ENCODE measurements around the gene PRPSAP2. TPM values are rescaled to one million over a fixed set of nuclear protein-coding genes. Genes with fewer than 3 reads are reported as not detected.

The PRPSAP2 gene
- total RNA-seq, 1 donor from 2014 or later, result 145 TPM

- peaks cover 21% of the 10 kb centered on the region for H4K20me1 ChIP-seq (ENCODE audit: low read depth)
- no peak overlapping the region for H3K4me3 Mint-ChIP-seq
- H2AFZ ChIP-seq (replicated peaks), result no peak overlapping the region
- H3K27ac Mint-ChIP-seq, result no peak overlapping the region
- no peak for DNase-seq (ENCODE audit: low spot score)
- peaks cover 12% of the 10 kb centered on the region for H3K4me1 ChIP-seq
- no peaks in the 10 kb centered on the region for H3F3A ChIP-seq (ENCODE audit: low read depth)
- H3K27me3 ChIP-seq, result no peaks in the 10 kb centered on the region
- peaks cover 21% of the 10 kb centered on the region for H3K4me1 Mint-ChIP-seq
- TF ChIP-seq EZH2phosphoT487 (IDR thresholded peaks at IDR 0.05), result no peak
- TF ChIP-seq EZH2 (IDR thresholded peaks at IDR 0.05), result no peak
- TF ChIP-seq CTCF (IDR thresholded peaks at IDR 0.05), result no peak
- no peaks in the 10 kb centered on the region for H3K9me3 Mint-ChIP-seq
- H3K9me3 ChIP-seq (ENCODE audit: low read depth), result no peaks in the 10 kb centered on the region
- no peak overlapping the region for H3K9ac ChIP-seq
- no peaks in the 10 kb centered on the region for H3K79me2 ChIP-seq (ENCODE audit: low read depth)
- no peak overlapping the region for H3K4me3 ChIP-seq
- no peak overlapping the region for H3K27ac ChIP-seq
- H3K36me3 Mint-ChIP-seq, result no peaks in the 10 kb centered on the region
- no peak overlapping the region for H3K4me2 ChIP-seq
- no peaks in the 10 kb centered on the region for H3K36me3 ChIP-seq
- peaks cover 2% of the 10 kb centered on the region for H3K27me3 Mint-ChIP-seq (ENCODE audit: insufficient read depth, low read depth)
Measured at GRCh38 chr17:18977021-18977420, 119.1 kb downstream of the PRPSAP2 start.

- H3K27me3 Mint-ChIP-seq (ENCODE audit: insufficient read depth, low read depth), result peaks cover 2% of the 10 kb centered on the region
- Histone ChIP-seq H3K9me3 (ENCODE audit: low read depth) (no peaks in the 10 kb centered on the region), H3K4me1 (peaks cover 16% of the 10 kb centered on the region), H2AFZ (replicated peaks) (no peak overlapping the region), H3K4me2 (no peak overlapping the region), H3F3A (ENCODE audit: low read depth) (no peaks in the 10 kb centered on the region), H3K9ac (no peak overlapping the region), H3K79me2 (ENCODE audit: low read depth) (no peaks in the 10 kb centered on the region), H3K27ac (no peak overlapping the region), H3K4me3 (no peak overlapping the region), H3K36me3 (no peaks in the 10 kb centered on the region), H4K20me1 (ENCODE audit: low read depth) (peaks cover 23% of the 10 kb centered on the region), H3K27me3 (no peaks in the 10 kb centered on the region)
- H3K36me3 Mint-ChIP-seq, result no peaks in the 10 kb centered on the region
- peaks cover 23% of the 10 kb centered on the region for H3K4me1 Mint-ChIP-seq
- H3K4me3 Mint-ChIP-seq, result no peak overlapping the region
- no peak for TF ChIP-seq EZH2phosphoT487 (IDR thresholded peaks at IDR 0.05)
- DNase-seq (ENCODE audit: low spot score), result no peak
- no peak overlapping the region for H3K27ac Mint-ChIP-seq
- H3K9me3 Mint-ChIP-seq, result no peaks in the 10 kb centered on the region
Measured at GRCh38 chr17:18977646-18978045, 119.7 kb downstream of the PRPSAP2 start.

GRCh38 chr17:18978050-18978449 is 120.1 kb downstream of the PRPSAP2 start:
- peaks cover 16% of the 10 kb centered on the region for H3K4me1 ChIP-seq
- H3K9ac ChIP-seq, result no peak overlapping the region
- no peak overlapping the region for H3K4me2 ChIP-seq
- no peak for DNase-seq (ENCODE audit: low spot score)
- H3K9me3 ChIP-seq (ENCODE audit: low read depth), result no peaks in the 10 kb centered on the region
- no peaks in the 10 kb centered on the region for H3K79me2 ChIP-seq (ENCODE audit: low read depth)
- Mint-ChIP-seq H3K9me3 (no peaks in the 10 kb centered on the region), H3K36me3 (no peaks in the 10 kb centered on the region), H3K27ac (no peak overlapping the region), H3K4me3 (no peak overlapping the region), H3K4me1 (peaks cover 23% of the 10 kb centered on the region), H3K27me3 (ENCODE audit: insufficient read depth, low read depth) (peaks cover 2% of the 10 kb centered on the region)
- no peak overlapping the region for H3K27ac ChIP-seq
- H3K27me3 ChIP-seq, result no peaks in the 10 kb centered on the region
- no peaks in the 10 kb centered on the region for H3F3A ChIP-seq (ENCODE audit: low read depth)
- TF ChIP-seq EZH2phosphoT487 (IDR thresholded peaks at IDR 0.05) (no peak), EZH2 (IDR thresholded peaks at IDR 0.05) (no peak), CTCF (IDR thresholded peaks at IDR 0.05) (no peak)
- peaks cover 23% of the 10 kb centered on the region for H4K20me1 ChIP-seq (ENCODE audit: low read depth)
- no peak overlapping the region for H3K4me3 ChIP-seq
- no peaks in the 10 kb centered on the region for H3K36me3 ChIP-seq
- no peak overlapping the region for H2AFZ ChIP-seq (replicated peaks)

GRCh38 chr17:18978655-18979054 is 120.7 kb downstream of the PRPSAP2 start:
- Histone ChIP-seq H4K20me1 (ENCODE audit: low read depth) (peaks cover 23% of the 10 kb centered on the region), H3K27ac (no peak overlapping the region), H3K79me2 (ENCODE audit: low read depth) (no peaks in the 10 kb centered on the region), H3K9ac (no peak overlapping the region), H3K36me3 (no peaks in the 10 kb centered on the region), H3F3A (ENCODE audit: low read depth) (no peaks in the 10 kb centered on the region), H3K27me3 (no peaks in the 10 kb centered on the region), H3K4me1 (peaks cover 16% of the 10 kb centered on the region), H3K9me3 (ENCODE audit: low read depth) (no peaks in the 10 kb centered on the region), H2AFZ (replicated peaks) (no peak overlapping the region), H3K4me3 (no peak overlapping the region), H3K4me2 (no peak overlapping the region)
- DNase-seq (ENCODE audit: low spot score), result no peak
- no peak for TF ChIP-seq CTCF (IDR thresholded peaks at IDR 0.05)
- no peak for TF ChIP-seq EZH2 (IDR thresholded peaks at IDR 0.05)
- peaks cover 23% of the 10 kb centered on the region for H3K4me1 Mint-ChIP-seq
- peaks cover 2% of the 10 kb centered on the region for H3K27me3 Mint-ChIP-seq (ENCODE audit: insufficient read depth, low read depth)
- no peak overlapping the region for H3K4me3 Mint-ChIP-seq
- no peaks in the 10 kb centered on the region for H3K36me3 Mint-ChIP-seq
- H3K27ac Mint-ChIP-seq, result no peak overlapping the region
- H3K9me3 Mint-ChIP-seq, result no peaks in the 10 kb centered on the region

Small RNAs within 50 kb of the gene (small RNA-seq; reads per million reads assigned to genes)
- not detected for gene RF00324

Other genes starting within 250 kb of the PRPSAP2 start
- 0.09 TPM in 1 of 2 replicates, not detected in the other for gene TBC1D28, start 213.7 kb upstream of the PRPSAP2 start, total RNA-seq (ENCODE audit: low replicate concordance)
- gene FOXO3B, start 175.8 kb upstream of the PRPSAP2 start, total RNA-seq (ENCODE audit: low replicate concordance), result 9.4 and 29.0 TPM in 2 replicates
- 0.15 and 0.24 TPM in 2 replicates for gene FBXW10, start 114.1 kb upstream of the PRPSAP2 start, total RNA-seq (ENCODE audit: low replicate concordance)
- gene TVP23B, start 76.9 kb upstream of the PRPSAP2 start, total RNA-seq (ENCODE audit: low replicate concordance), result 33.0 and 49.6 TPM in 2 replicates
- not detected in 2 replicates for gene SLC5A10, start 94.0 kb downstream of the PRPSAP2 start, total RNA-seq (ENCODE audit: low replicate concordance)
- gene FAM83G, start 146.6 kb downstream of the PRPSAP2 start, total RNA-seq (ENCODE audit: low replicate concordance), result 9.9 and 24.3 TPM in 2 replicates
- 0.46 TPM in 1 of 2 replicates, not detected in the other for gene GRAP, start 188.8 kb downstream of the PRPSAP2 start, total RNA-seq (ENCODE audit: low replicate concordance)

Data from neural progenitor cell (in vitro differentiated cells).